HG02798 (cell line): ENCODE data around the gene CTNNA2.
"Not testable (repeated sequence)": the region's sequence is repeated elsewhere in the genome, so short reads cannot be mapped to it uniquely, and the experiment has no call there.

Experiments used
- ATAC-seq: cut with Tn5 transposase; IDR thresholded peaks from one replicate; pipeline ENCODE4 v1.9.1; 2021; ENCODE audit warnings: mild to moderate bottlenecking; ENCODE audit not compliant: unreplicated experiment, poor library complexity

Gene CTNNA2

GRCh38 chr2:80114812-80115211 is 602.0 kb downstream of the CTNNA2 start:
- no peak for ATAC-seq

- ATAC-seq: no peak
Measured at GRCh38 chr2:80117401-80117800, 604.5 kb downstream of the CTNNA2 start.

- ATAC-seq: no peak
Measured at GRCh38 chr2:80120866-80121265, 608.0 kb downstream of the CTNNA2 start.

GRCh38 chr2:80122675-80123074 is 609.8 kb downstream of the CTNNA2 start:
- no peak for ATAC-seq

- ATAC-seq: no peak
Measured at GRCh38 chr2:80126596-80127189, 613.8 kb downstream of the CTNNA2 start.

- no peak for ATAC-seq
Measured at GRCh38 chr2:80128080-80128479, 615.2 kb downstream of the CTNNA2 start.

GRCh38 chr2:80132281-80132680 is 619.4 kb downstream of the CTNNA2 start:
- ATAC-seq: no peak

GRCh38 chr2:80135001-80135400 is 622.1 kb downstream of the CTNNA2 start:
- no peak for ATAC-seq

GRCh38 chr2:80136338-80136737 is 623.5 kb downstream of the CTNNA2 start:
- no peak for ATAC-seq

GRCh38 chr2:80139001-80139400 is 626.1 kb downstream of the CTNNA2 start:
- no peak for ATAC-seq

- no peak for ATAC-seq
Measured at GRCh38 chr2:80141007-80141726, 628.3 kb downstream of the CTNNA2 start.

GRCh38 chr2:80145499-80145898 is 632.6 kb downstream of the CTNNA2 start:
- ATAC-seq: no peak

- not testable (repeated sequence) for ATAC-seq
Measured at GRCh38 chr2:80146757-80147156, 633.9 kb downstream of the CTNNA2 start.

- no peak for ATAC-seq
Measured at GRCh38 chr2:80147690-80148089, 634.8 kb downstream of the CTNNA2 start.

GRCh38 chr2:80148906-80149305 is 636.1 kb downstream of the CTNNA2 start:
- ATAC-seq: no peak

- ATAC-seq: no peak
Measured at GRCh38 chr2:80149991-80150390, 637.1 kb downstream of the CTNNA2 start.

- ATAC-seq: no peak
Measured at GRCh38 chr2:80151248-80151647, 638.4 kb downstream of the CTNNA2 start.

- no peak for ATAC-seq
Measured at GRCh38 chr2:80151651-80152050, 638.8 kb downstream of the CTNNA2 start.

- no peak for ATAC-seq
Measured at GRCh38 chr2:80153151-80153550, 640.3 kb downstream of the CTNNA2 start.

GRCh38 chr2:80153768-80154167 is 640.9 kb downstream of the CTNNA2 start:
- no peak for ATAC-seq

- ATAC-seq: no peak
Measured at GRCh38 chr2:80154231-80154915, 641.5 kb downstream of the CTNNA2 start.

GRCh38 chr2:80164375-80164774 is 651.5 kb downstream of the CTNNA2 start:
- no peak for ATAC-seq
